SW480 (cell line): Measurements from ENCODE around the gene ZNF384.
A peak's percentile ranks its signal among the peaks of the same experiment; 100 is the strongest.

ENCODE experiments used
- DNase-seq: peaks from one replicate; pipeline ENCODE4 v3.0.0-alpha.2; 2016; ENCODE audit warnings: low spot score

The ZNF384 gene

DNA sequence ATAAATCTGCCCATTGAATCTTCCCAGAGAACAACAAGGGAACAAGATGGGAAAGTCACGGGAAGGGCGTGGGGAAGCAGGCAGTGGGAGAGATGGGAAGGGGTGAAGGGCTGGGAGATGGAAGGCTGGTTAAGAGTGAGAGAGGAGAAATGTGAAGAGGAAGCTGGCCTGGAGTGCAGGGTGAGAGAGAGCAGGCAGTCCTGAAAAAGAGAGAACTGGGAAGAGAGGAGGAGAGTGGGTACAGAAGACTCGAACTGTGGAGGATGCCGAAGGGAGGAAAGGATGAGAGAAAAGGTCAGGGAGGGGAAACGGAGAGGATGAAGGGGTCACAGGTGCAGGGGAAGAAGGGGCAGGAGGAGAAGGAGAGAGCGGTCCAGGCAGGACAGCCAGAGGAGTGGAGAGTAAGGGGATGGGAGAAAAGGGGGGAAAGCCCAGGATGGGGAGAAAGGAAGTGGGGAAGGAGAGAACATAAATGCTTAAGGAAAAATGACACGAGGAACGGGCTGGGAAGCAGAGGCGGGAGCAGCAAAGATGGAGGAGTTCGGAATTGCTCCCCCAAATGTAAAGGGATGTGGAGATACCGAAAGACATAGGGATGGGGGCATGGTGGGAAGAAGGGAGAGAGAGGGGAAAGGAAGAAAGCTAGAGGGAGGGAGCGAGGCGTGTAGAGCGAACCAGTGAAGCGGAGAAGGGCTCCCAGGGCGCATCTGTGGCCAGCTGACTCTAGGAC is 10.2 kb upstream of the ZNF384 start:
- DNase-seq: no peak

GRCh38 chr12:6698352-6699046 is 9.3 kb upstream of the ZNF384 start:
- no peak for DNase-seq

- peak; percentile 76 for DNase-seq
Observed at GRCh38 chr12:6697584-6698351, 8.6 kb upstream of the ZNF384 start.

DNA sequence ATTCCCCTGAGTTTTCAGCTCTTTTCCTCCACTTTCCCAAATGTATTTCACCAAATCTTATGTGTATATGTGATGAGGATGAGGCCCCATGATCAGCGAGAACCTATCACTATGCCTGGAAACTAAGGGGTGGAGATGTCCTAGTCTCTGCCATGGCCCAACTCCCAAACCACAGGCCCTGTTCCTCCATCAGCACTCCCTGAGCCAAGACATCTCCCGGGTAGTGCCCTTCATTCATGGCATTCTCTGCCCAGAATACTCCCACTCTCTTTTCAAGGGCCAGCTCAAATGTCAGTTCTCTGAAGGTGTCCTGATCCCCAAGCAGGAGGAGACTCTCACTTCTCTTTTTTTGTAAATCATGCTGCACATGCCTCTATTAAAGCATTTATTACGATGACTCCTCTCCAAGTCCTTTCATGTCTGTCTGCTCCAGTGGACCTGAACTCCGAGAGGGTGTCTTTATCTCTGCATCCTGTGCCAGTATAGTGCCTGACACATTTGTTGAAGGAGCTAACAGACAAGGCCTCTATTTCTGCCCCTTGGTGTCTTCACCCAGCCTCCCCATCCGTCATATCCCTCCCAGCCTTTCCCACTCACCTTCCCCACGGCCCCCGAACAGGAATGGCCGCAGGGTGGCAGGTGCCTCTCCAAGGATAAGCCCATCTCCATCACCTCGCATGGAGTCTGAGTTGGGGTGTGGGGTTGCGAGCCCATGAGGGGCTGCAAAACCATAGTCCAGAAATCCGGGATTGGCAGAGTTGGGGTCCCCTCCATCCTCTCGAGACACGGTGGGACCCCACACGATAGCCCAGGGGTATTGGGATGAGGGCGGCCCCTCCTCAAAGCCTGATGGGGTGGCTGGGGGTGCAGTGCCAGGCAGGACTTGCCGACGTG is 7.8 kb upstream of the ZNF384 start:
- no peak for DNase-seq

- no peak for DNase-seq
Observed at GRCh38 chr12:6695313-6696045, 6.3 kb upstream of the ZNF384 start.

- DNase-seq: no peak
Observed at GRCh38 chr12:6694701-6695100, 5.5 kb upstream of the ZNF384 start.

DNA sequence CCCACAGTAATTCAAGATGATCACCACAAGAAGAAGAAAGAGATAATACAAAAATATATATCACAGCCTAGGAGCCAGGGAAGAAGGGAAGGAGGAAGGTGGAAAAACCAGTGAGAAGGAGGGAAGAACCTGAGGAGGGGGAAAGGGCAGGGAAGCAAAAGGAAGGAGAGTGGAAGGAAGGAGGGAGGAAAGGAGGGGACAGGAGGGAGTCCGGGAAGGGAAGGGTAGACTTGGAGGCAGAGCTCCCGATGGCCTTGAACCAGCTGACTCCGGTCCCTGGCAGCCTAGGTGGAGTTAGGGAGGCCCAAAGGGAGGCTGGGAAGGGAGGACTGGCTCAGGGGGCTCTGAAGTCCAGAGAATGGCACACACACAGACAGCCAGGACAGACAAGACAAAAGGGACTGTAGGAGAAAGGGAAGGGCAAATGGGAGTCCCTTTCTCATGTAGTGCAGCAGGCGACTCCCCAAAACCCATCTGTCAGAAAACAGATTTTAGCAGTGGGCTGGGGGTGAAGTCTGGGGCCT is 4.7 kb upstream of the ZNF384 start:
- DNase-seq: no peak

- DNase-seq: no peak
Observed at GRCh38 chr12:6692888-6693287, 3.7 kb upstream of the ZNF384 start.

- no peak for DNase-seq
Observed at GRCh38 chr12:6691473-6691872, 2.3 kb upstream of the ZNF384 start.

- no peak for DNase-seq
Observed at GRCh38 chr12:6688543-6688998, 604 bp downstream of the ZNF384 start.

DNA sequence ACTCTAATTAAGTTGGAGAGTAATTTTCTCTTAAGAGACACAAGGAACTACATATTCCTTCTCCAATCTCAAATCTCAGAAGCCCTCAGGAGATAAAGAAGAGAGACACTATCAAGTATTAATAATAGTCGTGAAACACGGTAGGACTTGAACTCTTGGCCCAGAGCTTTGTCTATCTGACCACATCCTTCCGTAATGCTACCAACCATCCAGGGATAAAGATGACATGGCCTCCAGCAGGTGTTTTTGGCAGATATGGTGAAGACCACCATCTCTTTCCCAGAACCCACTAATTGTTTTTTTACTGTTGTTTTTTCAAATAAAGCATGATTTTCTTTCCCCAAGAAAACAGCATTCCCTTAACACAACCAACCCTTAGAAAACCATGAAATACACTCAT is 3.4 kb downstream of the ZNF384 start:
- DNase-seq: no peak

DNA sequence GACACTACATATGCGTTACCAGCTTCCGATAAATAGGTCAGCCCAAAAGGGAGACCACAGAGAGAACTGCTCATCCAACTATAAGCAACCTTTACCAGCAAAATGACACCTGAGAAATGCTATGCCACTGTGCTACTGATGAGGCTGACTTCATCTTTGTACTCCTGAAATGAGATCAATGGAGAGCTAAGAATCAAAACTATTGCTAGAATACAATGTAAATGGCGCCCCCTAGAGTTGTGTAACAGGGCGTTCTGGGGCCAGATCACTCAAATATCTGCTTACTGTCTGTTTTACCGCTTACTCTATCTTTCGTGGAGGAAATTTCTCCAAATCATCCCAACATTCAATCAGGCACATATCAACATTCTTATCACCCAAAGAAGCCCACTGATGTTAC is 4.6 kb downstream of the ZNF384 start:
- DNase-seq: peak; percentile 60

DNA sequence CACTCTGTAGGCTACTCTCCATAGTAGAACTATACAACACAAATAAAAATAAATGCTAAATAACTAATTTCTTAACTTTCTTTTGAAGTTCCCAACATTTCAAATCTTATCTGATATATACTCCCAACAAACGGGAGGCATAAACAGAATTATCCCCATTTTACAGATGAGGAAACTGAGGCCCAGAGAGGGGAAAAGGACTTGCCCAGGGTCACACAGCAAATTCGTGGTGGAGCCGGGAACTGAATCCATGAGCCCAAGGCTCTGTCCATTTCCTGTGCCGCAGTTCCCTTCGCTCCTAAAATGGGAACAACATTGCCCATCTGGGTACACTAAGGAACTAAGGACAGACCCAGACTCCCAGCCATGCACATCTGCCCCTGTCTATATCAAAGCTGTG is 12.2 kb downstream of the ZNF384 start:
- no peak for DNase-seq

GRCh38 chr12:6672143-6672542 is 17.0 kb downstream of the ZNF384 start:
- no peak for DNase-seq

DNA sequence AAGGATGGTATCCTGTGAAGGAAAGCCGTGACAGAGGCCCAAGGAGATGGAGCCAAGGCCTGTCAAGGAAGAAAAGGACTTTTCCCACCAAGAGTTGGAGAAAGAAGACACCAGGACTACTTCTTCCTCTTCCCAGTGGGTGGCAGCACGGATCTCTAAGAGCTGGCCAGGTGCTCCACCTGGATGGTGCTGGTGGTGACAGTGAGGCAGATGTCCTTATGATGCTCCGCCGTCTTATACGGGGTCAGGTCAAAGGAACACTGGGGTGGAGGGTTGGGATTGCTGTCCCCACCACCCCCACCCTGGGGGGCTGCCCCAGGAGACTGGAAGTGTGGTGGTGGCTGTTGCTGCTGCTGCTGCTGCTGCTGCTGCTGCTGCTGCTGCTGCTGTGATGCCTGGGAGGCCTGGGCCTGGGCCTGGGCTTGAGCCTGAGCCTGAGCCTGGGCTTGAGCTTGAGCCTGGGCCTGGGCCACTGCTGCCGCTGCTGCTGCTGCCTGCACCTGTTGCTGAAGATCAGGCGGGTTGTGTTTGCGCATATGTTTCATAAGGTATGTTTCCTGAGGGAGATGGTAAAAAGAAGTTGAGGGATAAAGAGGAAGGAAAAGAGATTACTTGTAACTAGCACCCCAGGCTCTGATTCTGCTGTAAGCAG is 21.5 kb downstream of the ZNF384 start:
- peak; percentile 44 for DNase-seq

DNA sequence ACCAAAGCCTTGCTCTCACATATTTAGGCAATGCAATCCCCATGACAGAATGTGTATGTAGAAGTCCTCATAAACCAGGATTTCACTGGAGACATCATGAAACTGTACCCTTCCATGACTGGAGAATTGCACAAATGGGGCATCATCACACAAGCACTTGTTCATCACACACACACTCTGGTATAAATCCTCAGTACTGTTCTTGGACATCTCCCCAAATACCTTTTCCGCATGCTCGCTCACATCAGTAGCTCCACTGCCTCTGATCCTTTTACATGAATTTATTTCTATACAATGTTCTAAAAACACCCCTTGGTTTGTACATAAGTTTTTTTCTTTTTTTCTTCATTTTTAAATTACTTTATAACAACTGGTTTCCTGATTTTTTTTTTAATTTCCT is 23.0 kb downstream of the ZNF384 start:
- no peak for DNase-seq

DNA sequence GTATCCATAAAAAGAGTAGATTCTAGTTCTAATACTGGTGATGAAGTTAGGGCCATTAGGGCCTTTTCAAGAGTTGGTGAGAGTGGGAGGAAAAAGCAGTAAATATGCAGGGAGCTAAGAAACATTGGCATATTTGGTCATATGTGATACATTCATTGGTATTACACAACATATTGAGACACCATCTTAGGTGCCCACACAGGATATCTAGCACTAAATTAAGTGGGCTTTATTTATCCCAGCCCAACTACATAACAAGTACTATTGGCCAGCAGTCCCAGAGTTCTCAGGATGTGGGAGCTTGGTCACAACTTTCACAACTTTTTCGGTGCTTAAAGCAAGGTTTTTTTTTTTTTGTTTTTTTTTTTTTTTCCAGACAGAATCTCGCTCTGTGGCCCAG is 24.3 kb downstream of the ZNF384 start:
- no peak for DNase-seq

DNA sequence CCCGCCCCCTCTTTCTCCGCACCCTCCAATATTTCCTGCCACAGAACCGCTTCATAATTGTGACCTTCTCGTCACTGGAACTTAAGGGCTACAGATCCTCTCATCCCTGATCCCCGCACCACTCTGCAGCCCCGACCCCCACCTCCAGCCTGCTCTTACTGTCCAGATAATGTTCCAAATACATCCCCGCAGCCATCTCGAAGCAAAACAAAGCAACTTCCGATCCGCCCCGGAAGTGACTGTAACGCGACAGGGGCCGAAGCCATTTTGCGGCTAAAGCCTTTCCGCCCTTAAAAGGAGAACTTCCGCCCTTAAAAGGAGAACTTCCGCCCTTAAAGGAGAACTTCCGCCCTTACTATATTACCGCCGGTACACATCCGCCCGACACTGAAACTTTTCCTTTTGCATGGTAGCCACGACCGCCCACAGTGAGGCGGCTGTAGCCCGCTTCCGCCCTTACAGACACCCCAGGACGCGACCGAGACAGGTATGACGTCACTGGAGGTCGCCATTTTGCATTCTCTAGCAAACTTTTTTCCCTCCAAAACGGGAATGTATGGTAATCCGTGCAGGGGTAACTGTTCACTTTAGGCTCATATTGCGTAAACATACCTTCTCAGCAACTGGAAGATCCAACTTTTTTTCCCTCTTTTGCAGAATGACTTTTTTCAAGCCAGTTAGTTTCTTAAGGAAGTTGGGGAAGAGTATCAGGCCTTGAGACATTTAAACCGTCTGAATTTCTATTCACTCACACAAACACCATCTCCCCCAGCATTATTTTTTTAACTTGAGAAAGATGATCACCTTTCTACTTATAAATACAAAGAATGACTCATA is 26.1 kb downstream of the ZNF384 start, which contains the start of gene ING4:
TSS of gene ING4 (minus strand) at position 214 of the 837 bp plus-strand sequence. CDS start at position 196, 18 bp downstream.
- DNase-seq: peak; percentile 100

DNA sequence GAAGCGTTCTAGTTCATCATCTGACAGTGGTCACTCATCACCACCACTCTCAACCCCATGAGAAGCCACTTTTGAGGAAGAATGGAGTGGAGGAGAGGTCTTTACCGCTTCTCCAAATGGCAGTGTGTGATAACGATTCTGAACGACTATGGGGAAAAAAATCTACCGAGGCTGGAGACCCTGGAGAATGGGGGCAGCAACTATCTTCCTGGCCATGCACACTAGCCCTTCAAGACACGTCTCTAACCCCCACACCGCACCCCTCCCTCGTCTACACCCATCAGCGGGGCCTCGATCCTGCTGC is 26.6 kb downstream of the ZNF384 start:
- peak; percentile 31 for DNase-seq

GRCh38 chr12:6653987-6654386 is 35.2 kb downstream of the ZNF384 start:
- DNase-seq: no peak
